H1 (cell line): ENCODE data around the gene CHTF18. TPM values are rescaled to one million over a fixed set of nuclear protein-coding genes. Genes with fewer than 3 reads are reported as not detected.
A peak's percentile ranks its signal among the peaks of the same experiment; 100 is the strongest.

ENCODE experiments used
- CTCF ChIA-PET: fragments of 300-600 bp; sonication (Branson Sonifier 250); formaldehyde crosslinking; loops from one replicate; lab custom pipeline; 2021; ENCODE audit not compliant: partially characterized antibody; lab: Charles Lee
- POLR2A ChIA-PET: fragments of 300-600 bp; sonication (Branson Sonifier 250); formaldehyde crosslinking; loops from one replicate; lab custom pipeline; 2021; ENCODE audit warnings: inconsistent platforms; ENCODE audit not compliant: partially characterized antibody; lab: Charles Lee
- DNase-seq, 2 experiments: peaks; one replicate each; pipeline versions ENCODE4 v3.0.0 to v3.0.0-alpha.2; 2010 to 2022; ENCODE audit warnings: low spot score in 2 of 2, low read depth in 1 of 2, mixed read lengths in 1 of 2
- FAIRE-seq: peaks from 2 replicates; lab custom pipeline; 2011; peaks lifted over from hg19 to GRCh38; lab: Jason Lieb, UNC
- H2AFZ ChIP-seq: 2 replicates; pipeline ENCODE4 v1.8.1; 2012; ENCODE audit warnings: low read length, inconsistent platforms
- H2AK5ac ChIP-seq: 2 replicates; pipeline ENCODE4 v1.6.1; 2013; ENCODE audit warnings: low read depth, low read length
- H2BK120ac ChIP-seq: replicated peaks from 2 replicates; pipeline ENCODE3; 2013; ENCODE audit warnings: low read depth, low read length, inconsistent platforms
- H2BK12ac ChIP-seq: 2 replicates; pipeline ENCODE4 v1.6.1; 2013; ENCODE audit warnings: low read depth, low read length
- H2BK15ac ChIP-seq: 2 replicates; pipeline ENCODE4 v1.6.1; 2013; ENCODE audit warnings: low read length
- H2BK20ac ChIP-seq: 2 replicates; pipeline ENCODE4 v1.6.1; 2013; ENCODE audit warnings: low read length
- H2BK5ac ChIP-seq: 2 replicates; pipeline ENCODE4 v1.6.1; 2013; ENCODE audit warnings: low read depth, low read length
- H3K14ac ChIP-seq: 2 replicates; pipeline ENCODE4 v1.6.1; 2013; ENCODE audit warnings: inconsistent platforms; ENCODE audit not compliant: insufficient read length
- H3K18ac ChIP-seq: 2 replicates; pipeline ENCODE4 v1.6.1; 2013; ENCODE audit warnings: low read length; ENCODE audit errors: extremely low read depth
- H3K23ac ChIP-seq: 2 replicates; pipeline ENCODE4 v1.6.1; 2013; ENCODE audit warnings: inconsistent platforms; ENCODE audit not compliant: insufficient read length
- H3K23me2 ChIP-seq: 2 replicates; pipeline ENCODE4 v1.6.1; 2013; ENCODE audit warnings: low read depth, low read length
- H3K27ac ChIP-seq: 2 replicates; pipeline ENCODE4 v1.6.1; 2011; ENCODE audit warnings: low read depth, low read length, inconsistent platforms
- H3K27me3 ChIP-seq, 4 experiments: replicated peaks in 1 of 4; 1 replicate in 1 of 4; 2 replicates in 3 of 4; pipeline versions ENCODE4 v1.6.1 to v1.8.1; 2011 to 2013; ENCODE audit warnings: low read length in 3 of 4, mild to moderate bottlenecking in 3 of 4, inconsistent platforms in 2 of 4, mixed read lengths in 2 of 4, moderate library complexity in 1 of 4; ENCODE audit not compliant: control insufficient read depth in 3 of 4, insufficient read depth in 3 of 4; ENCODE audit errors: extremely low read depth in 1 of 4
- H3K36me3 ChIP-seq, 4 experiments: 2 replicates each; pipeline versions ENCODE4 v1.6.1 to v1.8.1; 2011 to 2013; ENCODE audit warnings: mild to moderate bottlenecking in 4 of 4, low read length in 3 of 4, moderate library complexity in 2 of 4, control low read depth in 1 of 4, inconsistent platforms in 1 of 4; ENCODE audit not compliant: insufficient read depth in 4 of 4, control insufficient read depth in 2 of 4
- H3K4ac ChIP-seq: replicated peaks from 2 replicates; pipeline ENCODE3; 2013; ENCODE audit warnings: low read length, low read depth, mixed read lengths, inconsistent platforms; ENCODE audit not compliant: insufficient read length
- H3K4me1 ChIP-seq, 4 experiments: replicated peaks in 1 of 4; 1 replicate in 1 of 4; 2 replicates in 3 of 4; pipeline versions ENCODE4 v1.6.1 to v1.8.1; 2011 to 2013; ENCODE audit warnings: low read length in 3 of 4, inconsistent platforms in 2 of 4, mixed read lengths in 1 of 4; ENCODE audit not compliant: insufficient read depth in 4 of 4, control insufficient read depth in 3 of 4
- H3K4me2 ChIP-seq, 2 experiments: 2 replicates each; pipeline versions ENCODE4 v1.6.1 to v1.8.1; 2011 to 2013; ENCODE audit warnings: low read depth in 2 of 2, low read length in 2 of 2, control low read depth in 1 of 2, inconsistent platforms in 1 of 2, mild to moderate bottlenecking in 1 of 2; ENCODE audit not compliant: insufficient read depth in 1 of 2
- H3K4me3 ChIP-seq, 4 experiments: fragments of 200-600, 300-600 bp in 1 of 4; sonication (generic), shearing (Covaris generic), sonication (Bioruptor Twin) in 1 of 4; 2 replicates each; pipeline versions ENCODE4 v1.5.1 to v1.8.1; 2011 to 2016; ENCODE audit warnings: low read length in 4 of 4, low read depth in 3 of 4, control low read depth in 2 of 4, inconsistent platforms in 2 of 4, mild to moderate bottlenecking in 2 of 4, mixed read lengths in 1 of 4, moderate library complexity in 1 of 4; ENCODE audit not compliant: insufficient read depth in 2 of 4; ENCODE audit errors: extremely low read depth in 1 of 4
- H3K56ac ChIP-seq: replicated peaks from 2 replicates; pipeline ENCODE3; 2013; ENCODE audit warnings: low read depth, mild to moderate bottlenecking, mixed read lengths, low read length, inconsistent platforms; ENCODE audit not compliant: insufficient read length
- H3K79me1 ChIP-seq: 2 replicates; pipeline ENCODE4 v1.6.1; 2013; ENCODE audit warnings: low read depth, low read length, control low read depth
- H3K79me2 ChIP-seq, 2 experiments: 2 replicates each; pipeline versions ENCODE4 v1.6.1 to v1.8.1; 2012 to 2013; ENCODE audit warnings: low read length in 2 of 2, mild to moderate bottlenecking in 2 of 2, inconsistent platforms in 1 of 2; ENCODE audit not compliant: insufficient read depth in 2 of 2, control insufficient read depth in 1 of 2
- H3K9ac ChIP-seq, 4 experiments: replicated peaks in 1 of 4; 1 replicate in 1 of 4; 2 replicates in 3 of 4; pipeline versions ENCODE4 v1.6.1 to v1.8.1; 2011 to 2013; ENCODE audit warnings: low read depth in 3 of 4, low read length in 3 of 4, control low read depth in 2 of 4, mild to moderate bottlenecking in 2 of 4, moderate library complexity in 2 of 4, inconsistent platforms in 1 of 4; ENCODE audit errors: extremely low read depth in 1 of 4
- H3K9me3 ChIP-seq, 2 experiments: 2 replicates each; pipeline versions ENCODE4 v1.6.1 to v1.8.1; 2012 to 2013; ENCODE audit warnings: mild to moderate bottlenecking in 2 of 2, moderate library complexity in 2 of 2, control low read depth in 1 of 2, inconsistent platforms in 1 of 2, low read depth in 1 of 2, low read length in 1 of 2, mixed read lengths in 1 of 2; ENCODE audit not compliant: insufficient read depth in 2 of 2
- H4K20me1 ChIP-seq, 2 experiments: replicated peaks in 1 of 2; 2 replicates each; pipeline versions ENCODE3 to v1.8.1; 2011 to 2013; ENCODE audit warnings: inconsistent platforms in 2 of 2, low read length in 2 of 2, mild to moderate bottlenecking in 1 of 2; ENCODE audit not compliant: insufficient read depth in 2 of 2, control insufficient read depth in 1 of 2
- H4K5ac ChIP-seq: 2 replicates; pipeline ENCODE4 v1.6.1; 2013; ENCODE audit warnings: low read length, low read depth, mixed read lengths, inconsistent platforms; ENCODE audit not compliant: insufficient read length
- H4K8ac ChIP-seq: 2 replicates; pipeline ENCODE4 v1.8.0; 2013; ENCODE audit warnings: mild to moderate bottlenecking, moderate library complexity, low read length, inconsistent platforms; ENCODE audit not compliant: insufficient read depth; ENCODE audit errors: extremely low read depth
- H4K91ac ChIP-seq: replicated peaks from 2 replicates; pipeline ENCODE3; 2013; ENCODE audit warnings: low read length, mixed read lengths, inconsistent platforms; ENCODE audit not compliant: insufficient read length
- BACH1 ChIP-seq: IDR thresholded peaks from 2 replicates; pipeline ENCODE4 v1.6.1; 2012; ENCODE audit warnings: low read length, improper control_type of control experiment
- E2F6 ChIP-seq: IDR thresholded peaks from 2 replicates; pipeline ENCODE4 v1.6.1; 2012; ENCODE audit warnings: inconsistent platforms
- GABPA ChIP-seq: IDR thresholded peaks from 2 replicates; pipeline ENCODE4 v1.6.1; 2011; ENCODE audit warnings: mild to moderate bottlenecking, low read length, moderate library complexity, borderline replicate concordance; ENCODE audit not compliant: insufficient read depth
- HDAC2 ChIP-seq, 2 experiments: fragments of 300-600 bp in 1 of 2; sonication (generic) in 1 of 2; IDR thresholded peaks; 2 replicates each; pipeline ENCODE4 v1.6.1; 2011 to 2012; ENCODE audit warnings: low read depth in 2 of 2, low read length in 2 of 2, mild to moderate bottlenecking in 2 of 2, moderate library complexity in 2 of 2, borderline replicate concordance in 1 of 2, inconsistent platforms in 1 of 2
- KDM1A ChIP-seq: fragments of 200-600, 300-600 bp; sonication (generic); IDR thresholded peaks from 2 replicates; pipeline ENCODE4 v1.7.1; 2016; ENCODE audit warnings: mild to moderate bottlenecking, low read length, borderline replicate concordance
- NANOG ChIP-seq: IDR thresholded peaks from 2 replicates; pipeline ENCODE4 v1.6.1; 2011; ENCODE audit warnings: low read length, low read depth, mild to moderate bottlenecking, inconsistent platforms; ENCODE audit not compliant: insufficient read depth, poor library complexity, severe bottlenecking
- RAD21 ChIP-seq, 2 experiments: IDR thresholded peaks in 1 of 2; conservative IDR thresholded peaks in 1 of 2; 2 replicates each; pipeline ENCODE4 v1.6.1; 2011; ENCODE audit warnings: low read depth in 2 of 2, low read length in 2 of 2, improper control_type of control experiment in 1 of 2, inconsistent platforms in 1 of 2, mild to moderate bottlenecking in 1 of 2, moderate library complexity in 1 of 2
- SIRT6 ChIP-seq: IDR thresholded peaks from one replicate; pipeline ENCODE4 v1.7.1; 2012; ENCODE audit warnings: low read length, inconsistent platforms
- TAF1 ChIP-seq: IDR thresholded peaks from 2 replicates; pipeline ENCODE4 v1.6.1; 2011; ENCODE audit warnings: mild to moderate bottlenecking, low read depth, low read length
- ZNF274 ChIP-seq: IDR thresholded peaks from 2 replicates; pipeline ENCODE4 v1.7.0; 2012; ENCODE audit warnings: low read length, borderline replicate concordance; ENCODE audit errors: extremely low read depth
- WGBS, 2 experiments: shearing (Covaris generic) in 1 of 2; methylation state at CpG; one replicate each; pipeline versions ENCODE4 v1.1.6 to v1.1.7; 2013 to 2015; ENCODE audit warnings: low lambda C conversion rate in 2 of 2, mixed read lengths in 2 of 2, inconsistent platforms in 1 of 2, low coverage in 1 of 2, missing lambda C conversion rate in 1 of 2; ENCODE audit not compliant: insufficient replicate concordance in 2 of 2, insufficient coverage in 1 of 2, insufficient read length in 1 of 2; ENCODE audit errors: extremely low coverage in 1 of 2, missing lambda C conversion rate in 1 of 2; 5-methylcytosine and 5-hydroxymethylcytosine counted together
- polyA plus RNA-seq, 7 experiments: library from polyadenylated mRNA; depleted of rRNA in 3 of 7; stranded (reverse) in 5 of 7; unstranded in 2 of 7; fragments of >200 nt in 5 of 7; fragments of 200-250 nt in 2 of 7; gene quantifications; 1 replicate in 5 of 7; 2 replicates in 1 of 7; 4 replicates in 1 of 7; pipeline versions ENCODE4 v1.2.1 to v1.2.3, GENCODE V29; 2011 to 2013; ENCODE audit warnings: missing spikeins in 2 of 7, mixed read lengths in 2 of 7
- total RNA-seq: library from RNA; stranded (reverse); fragmentation: NEBNext Ultra II Directional; extraction: Animal tissue kit (Norgen Biotek cat#: 25700); gene quantifications from 2 replicates; pipeline ENCODE4 v1.2.1, GENCODE V29; 2021

CHTF18 gene
- total and polyA plus RNA-seq, 2 of the 8 experiments (the other 6 are each of a cell fraction or from before 2014, with no cell fraction given): 75.3 to 104 TPM

- POLR2A ChIA-PET: interaction anchor here (0.6 to 2.9 kb wide), 10 partner anchors 8 to 176 kb away, joined by 3 to 9 read pairs (median 6); partner anchors contain the start of genes ANTKMT and CIAO3
- Histone ChIP-seq H3K4me3 (no peak within 1 kb of the TSS), H3K4ac (no peak within 1 kb of the TSS), H3K27me3 (no peaks in the 10 kb centered on the region), H4K8ac (peak within 1 kb of the TSS; percentile 75; the same call in 1 of the 2 replicates), H3K79me2 (no peaks in the 10 kb centered on the region), H3K27ac (no peak within 1 kb of the TSS), H2AFZ (no peak within 1 kb of the TSS), H3K23ac (no peak within 1 kb of the TSS), H3K56ac (no peak within 1 kb of the TSS), H3K9ac (no peak within 1 kb of the TSS), H4K20me1 (no peaks in the 10 kb centered on the region), H3K4me2 (no peak within 1 kb of the TSS), H2BK20ac (no peak within 1 kb of the TSS), H2BK120ac (no peak within 1 kb of the TSS), H4K91ac (no peak within 1 kb of the TSS), H3K18ac (no peak within 1 kb of the TSS; the same call in 1 of the 2 replicates), H3K23me2 (no peaks in the 10 kb centered on the region), H3K9me3 (0 out of 4 replicates have a peak, but pooled peaks cover 0 to 3% of the 10 kb centered on the region in 2 experiments), H2AK5ac (0 out of 2 replicates have a peak within 1 kb of the TSS, but pooled peaks have one; percentile 1), H3K14ac (no peak within 1 kb of the TSS), H3K79me1 (no peaks in the 10 kb centered on the region), H2BK12ac (no peak within 1 kb of the TSS), H2BK5ac (no peak within 1 kb of the TSS), H4K5ac (no peak within 1 kb of the TSS), H3K4me1 (peaks cover 0 to 2% (median 0%) of the 10 kb centered on the region in 4 experiments; a peak in 1 of 7 replicates), H3K36me3 (no peaks in the 10 kb centered on the region), H2BK15ac (no peak within 1 kb of the TSS)
- DNase-seq (no peak), FAIRE-seq (no peak)
- 89% methylated on average over 36 of the region's 37 CpGs; no CpG with 5 or more reads in 1 of the 2 experiments for WGBS, 2 experiments
- CTCF ChIA-PET: interaction anchor here (0.7 to 5.0 kb wide), 15 partner anchors 9 to 66 kb away, joined by 3 to 38 read pairs (median 5); partner anchors contain the start of gene CIAO3
- TF ChIP-seq ZNF274 (no peak), E2F6 (no peak), TAF1 (no peak), KDM1A (no peak), NANOG (no peak), HDAC2 (IDR thresholded peaks at IDR 0.05; ENCODE audit: borderline replicate concordance in 1 of 2, low read depth in 2 of 2, low read length in 2 of 2) (no peak), GABPA (no peak), BACH1 (no peak), RAD21 (IDR thresholded peaks at IDR 0.05 in 1 of 2, conservative IDR thresholded peaks at IDR 0.05 in 1 of 2; ENCODE audit: low read depth in 2 of 2, low read length in 2 of 2) (no peak), SIRT6 (no peak)
These were observed 27.7 kb upstream of the CHTF18 start, which contains the start of gene MSLN for GRCh38 chr16:760545-761343. TSS of gene MSLN (plus strand) at chr16:760734. CDS start at chr16:762681, 1,947 bp downstream.
